Measurements from ENCODE around the gene SLC22A5.

- TF ChIP-seq, protein P1, sequence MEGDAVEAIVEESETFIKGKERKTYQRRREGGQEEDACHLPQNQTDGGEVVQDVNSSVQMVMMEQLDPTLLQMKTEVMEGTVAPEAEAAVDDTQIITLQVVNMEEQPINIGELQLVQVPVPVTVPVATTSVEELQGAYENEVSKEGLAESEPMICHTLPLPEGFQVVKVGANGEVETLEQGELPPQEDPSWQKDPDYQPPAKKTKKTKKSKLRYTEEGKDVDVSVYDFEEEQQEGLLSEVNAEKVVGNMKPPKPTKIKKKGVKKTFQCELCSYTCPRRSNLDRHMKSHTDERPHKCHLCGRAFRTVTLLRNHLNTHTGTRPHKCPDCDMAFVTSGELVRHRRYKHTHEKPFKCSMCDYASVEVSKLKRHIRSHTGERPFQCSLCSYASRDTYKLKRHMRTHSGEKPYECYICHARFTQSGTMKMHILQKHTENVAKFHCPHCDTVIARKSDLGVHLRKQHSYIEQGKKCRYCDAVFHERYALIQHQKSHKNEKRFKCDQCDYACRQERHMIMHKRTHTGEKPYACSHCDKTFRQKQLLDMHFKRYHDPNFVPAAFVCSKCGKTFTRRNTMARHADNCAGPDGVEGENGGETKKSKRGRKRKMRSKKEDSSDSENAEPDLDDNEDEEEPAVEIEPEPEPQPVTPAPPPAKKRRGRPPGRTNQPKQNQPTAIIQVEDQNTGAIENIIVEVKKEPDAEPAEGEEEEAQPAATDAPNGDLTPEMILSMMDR (conservative IDR thresholded peaks at IDR 0.05; ENCODE audit: low read length) = no peak
- no peak for TF ChIP-seq EZH2phosphoT487 (IDR thresholded peaks at IDR 0.05; ENCODE audit: borderline replicate concordance, low read depth, low read length)
These were observed 27.7 kb downstream of the SLC22A5 start for GRCh38 chr5:132397224-132397623.

Measured in OCI-LY7 (cell line).